ENCODE measurements around the gene GYS1.

Gene GYS1

GRCh38 chr19:49017666-49018351 is 24.7 kb upstream of the GYS1 start:
- no peak for DNase-seq (ENCODE audit: low read depth)

- DNase-seq (ENCODE audit: low read depth), result no peak
Measured at GRCh38 chr19:49017041-49017665, 24.0 kb upstream of the GYS1 start, which contains the start of gene LHB. Gene LHB (minus strand): TSS chr19:49017091. CDS start chr19:49017081, 10 bp downstream.

- DNase-seq (ENCODE audit: low read depth), result no peak
Measured at GRCh38 chr19:49016067-49016839, 23.1 kb upstream of the GYS1 start.

- no peak for DNase-seq (ENCODE audit: low read depth)
Measured at GRCh38 chr19:49014870-49015255, 21.8 kb upstream of the GYS1 start.

GRCh38 chr19:49014123-49014869 is 21.2 kb upstream of the GYS1 start:
- no peak for DNase-seq (ENCODE audit: low read depth)

GRCh38 chr19:49011194-49011593 is 18.1 kb upstream of the GYS1 start:
- no peak for DNase-seq (ENCODE audit: low read depth)

- DNase-seq (ENCODE audit: low read depth), result no peak
Measured at GRCh38 chr19:49010453-49010852, 17.3 kb upstream of the GYS1 start.

GRCh38 chr19:49009828-49010227 is 16.7 kb upstream of the GYS1 start:
- DNase-seq (ENCODE audit: low read depth), result no peak

GRCh38 chr19:49006905-49007304 is 13.8 kb upstream of the GYS1 start:
- no peak for DNase-seq (ENCODE audit: low read depth)

GRCh38 chr19:49004964-49005614 is 12.0 kb upstream of the GYS1 start:
- DNase-seq (ENCODE audit: low read depth), result no peak

GRCh38 chr19:49004133-49004532 is 11.0 kb upstream of the GYS1 start:
- DNase-seq (ENCODE audit: low read depth), result no peak

GRCh38 chr19:48999481-49000325 is 6.6 kb upstream of the GYS1 start:
- no peak for DNase-seq (ENCODE audit: low read depth)

- DNase-seq (ENCODE audit: low read depth), result no peak
Measured at GRCh38 chr19:48997972-48998371, 4.9 kb upstream of the GYS1 start.

GRCh38 chr19:48994035-48994386 is 902 bp upstream of the GYS1 start:
- no peak for DNase-seq (ENCODE audit: low read depth)

GRCh38 chr19:48992581-48993174 is 431 bp downstream of the GYS1 start:
- DNase-seq (ENCODE audit: low read depth), result no peak

GRCh38 chr19:48991873-48992580 is 1.1 kb downstream of the GYS1 start:
- DNase-seq (ENCODE audit: low read depth), result no peak

GRCh38 chr19:48991011-48991609 is 2.0 kb downstream of the GYS1 start:
- DNase-seq (ENCODE audit: low read depth), result no peak

- DNase-seq (ENCODE audit: low read depth), result no peak
Measured at GRCh38 chr19:48990400-48990799, 2.7 kb downstream of the GYS1 start.

GRCh38 chr19:48989701-48990291 is 3.3 kb downstream of the GYS1 start:
- DNase-seq (ENCODE audit: low read depth), result no peak

Data from stimulated activated CD8-positive, alpha-beta memory T cell treated with anti-CD3 and anti-CD28 coated beads, Interleukin-15, amount 100 ng/mL, for 24 hours (primary cell).